Activated B cell treated with CpG ODN at 0.5 μM for 24 hours (primary cell): ENCODE measurements around the gene MLEC. TPM values are rescaled to one million over a fixed set of nuclear protein-coding genes. Genes with fewer than 3 reads are reported as not detected.

ENCODE experiments used
- ATAC-seq: fragments of 200-7000 bp; cut with Tn5 transposase; one replicate; pipeline ENCODE4 v1.10.0; 2021; ENCODE audit warnings: low read depth, mild to moderate bottlenecking, moderate library complexity
- CTCF ChIA-PET: fragments of 350-600 bp; sonication (Branson Sonifier 250); formaldehyde crosslinking; loops from one replicate; lab custom pipeline; 2021; ENCODE audit warnings: antibody characterized with exemption; lab: Charles Lee
- POLR2A ChIA-PET: fragments of 350-600 bp; sonication (Branson Sonifier 250); formaldehyde crosslinking; loops from one replicate; lab custom pipeline; 2021; ENCODE audit warnings: antibody characterized with exemption; lab: Charles Lee
- DNase-seq: peaks from one replicate; pipeline ENCODE4 v3.0.0; 2022
- H3K27ac Mint-ChIP-seq: one replicate; pipeline ENCODE4 v1.8.0; 2020; ENCODE audit warnings: mixed read lengths
- H3K27me3 Mint-ChIP-seq: one replicate; pipeline ENCODE4 v1.8.0; 2021; ENCODE audit warnings: mixed read lengths
- H3K36me3 Mint-ChIP-seq: one replicate; pipeline ENCODE4 v1.8.0; 2021; ENCODE audit warnings: low read depth, mixed read lengths
- H3K4me1 Mint-ChIP-seq: one replicate; pipeline ENCODE4 v1.8.0; 2021; ENCODE audit warnings: mixed read lengths
- H3K4me3 Mint-ChIP-seq: one replicate; pipeline ENCODE4 v1.8.0; 2020; ENCODE audit warnings: mild to moderate bottlenecking, mixed read lengths
- H3K9me3 Mint-ChIP-seq: one replicate; pipeline ENCODE4 v1.8.0; 2020; ENCODE audit warnings: mixed read lengths
- intact Hi-C: fragments of 100-400 bp; cut with micrococcal nuclease; formaldehyde crosslinking; loops from one replicate; pipeline ENCODE4 v1.15.1; 2024
- total RNA-seq: library from RNA; stranded (reverse); gene quantifications from 2 replicates; pipeline ENCODE4 v1.2.3, GENCODE V29; 2022
- TF ChIP-seq, protein P1 (sequence below): fragments of 200-600 bp; IDR thresholded peaks from one replicate; pipeline ENCODE4 v1.8.0; 2022; ENCODE audit warnings: antibody characterized with exemption, mild to moderate bottlenecking

MLEC gene
- total RNA-seq, 1 donor from 2014 or later: 69.6 TPM

DNA sequence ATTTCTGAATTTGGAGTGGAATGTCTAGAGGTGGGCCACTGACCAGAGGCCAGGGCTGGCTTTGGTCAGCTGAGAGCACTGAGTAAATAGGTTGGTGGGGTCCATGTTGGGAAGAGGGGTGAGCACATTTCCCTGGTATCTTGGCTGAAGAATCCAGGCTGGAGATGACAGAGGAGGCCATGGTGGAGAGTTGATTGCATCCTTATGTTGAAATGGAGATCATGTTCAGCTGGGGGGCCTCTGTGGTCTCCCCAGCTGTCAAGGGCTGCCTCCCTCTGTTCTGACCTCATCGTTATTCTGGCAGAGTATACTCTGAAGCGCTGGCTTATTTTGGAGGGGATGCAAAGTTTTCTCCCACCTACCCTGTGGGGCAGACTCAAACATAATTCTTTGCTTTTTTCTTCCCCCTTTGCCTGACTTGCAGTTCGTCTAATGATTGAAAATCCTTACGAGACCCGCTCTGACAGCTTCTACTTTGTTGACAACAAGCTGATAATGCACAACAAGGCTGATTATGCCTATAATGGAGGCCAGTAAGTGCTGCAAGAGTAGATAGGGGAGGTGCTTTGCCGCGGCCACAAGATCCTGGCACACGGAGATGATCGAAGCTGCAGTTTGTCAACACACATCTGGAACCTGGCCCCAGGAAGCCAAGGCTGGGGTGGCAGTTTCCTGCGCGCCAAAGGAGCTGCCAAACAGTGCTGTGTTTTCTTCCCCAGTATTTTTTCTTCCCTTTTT is 32.7 kb downstream of the MLEC start:
- peaks cover 74% of the 10 kb centered on the region for H3K36me3 Mint-ChIP-seq
- no peak overlapping the region for H3K27ac Mint-ChIP-seq
- CTCF ChIA-PET: interaction anchor here (1.2 to 2.1 kb wide), 2 partner anchors 70 to 73 kb away, joined by 3 to 6 read pairs; no protein-coding TSS in a partner anchor
- intact Hi-C loops: loop anchor here (10.0 kb wide), 1 partner anchor 285 kb away; the partner anchor contains the start of gene COX6A1
- TF ChIP-seq, protein P1, sequence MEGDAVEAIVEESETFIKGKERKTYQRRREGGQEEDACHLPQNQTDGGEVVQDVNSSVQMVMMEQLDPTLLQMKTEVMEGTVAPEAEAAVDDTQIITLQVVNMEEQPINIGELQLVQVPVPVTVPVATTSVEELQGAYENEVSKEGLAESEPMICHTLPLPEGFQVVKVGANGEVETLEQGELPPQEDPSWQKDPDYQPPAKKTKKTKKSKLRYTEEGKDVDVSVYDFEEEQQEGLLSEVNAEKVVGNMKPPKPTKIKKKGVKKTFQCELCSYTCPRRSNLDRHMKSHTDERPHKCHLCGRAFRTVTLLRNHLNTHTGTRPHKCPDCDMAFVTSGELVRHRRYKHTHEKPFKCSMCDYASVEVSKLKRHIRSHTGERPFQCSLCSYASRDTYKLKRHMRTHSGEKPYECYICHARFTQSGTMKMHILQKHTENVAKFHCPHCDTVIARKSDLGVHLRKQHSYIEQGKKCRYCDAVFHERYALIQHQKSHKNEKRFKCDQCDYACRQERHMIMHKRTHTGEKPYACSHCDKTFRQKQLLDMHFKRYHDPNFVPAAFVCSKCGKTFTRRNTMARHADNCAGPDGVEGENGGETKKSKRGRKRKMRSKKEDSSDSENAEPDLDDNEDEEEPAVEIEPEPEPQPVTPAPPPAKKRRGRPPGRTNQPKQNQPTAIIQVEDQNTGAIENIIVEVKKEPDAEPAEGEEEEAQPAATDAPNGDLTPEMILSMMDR: no peak
- H3K4me3 Mint-ChIP-seq: no peak overlapping the region
- peaks cover 17% of the 10 kb centered on the region for H3K4me1 Mint-ChIP-seq
- POLR2A ChIA-PET: interaction anchor here (0.6 kb wide), 2 partner anchors 223 to 437 kb away, joined by 4 to 5 read pairs; no protein-coding TSS in a partner anchor
- no peaks in the 10 kb centered on the region for H3K9me3 Mint-ChIP-seq
- no peaks in the 10 kb centered on the region for H3K27me3 Mint-ChIP-seq
- no peak for DNase-seq
- ATAC-seq: no peak

DNA sequence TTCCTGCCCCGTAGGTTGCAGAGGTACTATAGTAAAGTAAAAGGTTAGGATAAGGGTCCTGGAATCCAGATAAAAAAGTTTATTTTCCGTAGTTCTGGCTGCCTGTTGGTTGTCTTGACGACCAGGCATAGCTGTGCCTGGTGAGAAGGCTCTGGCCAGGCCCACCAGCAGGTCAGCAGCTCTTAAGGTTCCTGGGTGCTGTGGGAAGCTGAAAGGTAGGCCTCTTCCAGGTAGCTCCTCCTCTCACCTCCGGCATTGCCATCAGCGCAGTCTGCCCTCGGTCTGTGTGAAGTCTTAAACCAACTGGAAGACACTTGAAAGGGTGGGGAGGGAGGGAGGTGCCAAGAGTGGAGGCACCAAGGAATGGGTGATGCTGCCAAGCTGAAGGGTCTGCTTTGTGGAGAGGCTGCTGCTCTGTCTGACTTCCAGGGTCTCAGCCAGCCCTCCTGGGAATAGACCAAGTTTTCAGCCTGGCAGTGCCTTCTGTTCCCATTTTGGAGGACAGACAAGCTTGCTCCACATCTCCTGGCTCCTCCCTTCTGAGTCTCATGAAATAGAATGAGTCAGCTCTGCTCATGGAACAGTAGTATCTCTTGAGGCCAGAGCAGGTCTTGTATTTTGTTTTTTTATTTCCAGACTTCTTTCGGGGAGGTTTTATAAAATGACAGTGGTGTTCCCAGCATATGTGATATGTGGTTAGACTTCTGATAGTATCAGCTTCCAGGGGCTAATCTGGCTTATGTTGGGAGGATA is 33.5 kb downstream of the MLEC start:
- POLR2A ChIA-PET: interaction anchor here (0.6 kb wide), 2 partner anchors 224 to 436 kb away, joined by 4 to 5 read pairs; no protein-coding TSS in a partner anchor
- H3K36me3 Mint-ChIP-seq: peaks cover 69% of the 10 kb centered on the region

DNA sequence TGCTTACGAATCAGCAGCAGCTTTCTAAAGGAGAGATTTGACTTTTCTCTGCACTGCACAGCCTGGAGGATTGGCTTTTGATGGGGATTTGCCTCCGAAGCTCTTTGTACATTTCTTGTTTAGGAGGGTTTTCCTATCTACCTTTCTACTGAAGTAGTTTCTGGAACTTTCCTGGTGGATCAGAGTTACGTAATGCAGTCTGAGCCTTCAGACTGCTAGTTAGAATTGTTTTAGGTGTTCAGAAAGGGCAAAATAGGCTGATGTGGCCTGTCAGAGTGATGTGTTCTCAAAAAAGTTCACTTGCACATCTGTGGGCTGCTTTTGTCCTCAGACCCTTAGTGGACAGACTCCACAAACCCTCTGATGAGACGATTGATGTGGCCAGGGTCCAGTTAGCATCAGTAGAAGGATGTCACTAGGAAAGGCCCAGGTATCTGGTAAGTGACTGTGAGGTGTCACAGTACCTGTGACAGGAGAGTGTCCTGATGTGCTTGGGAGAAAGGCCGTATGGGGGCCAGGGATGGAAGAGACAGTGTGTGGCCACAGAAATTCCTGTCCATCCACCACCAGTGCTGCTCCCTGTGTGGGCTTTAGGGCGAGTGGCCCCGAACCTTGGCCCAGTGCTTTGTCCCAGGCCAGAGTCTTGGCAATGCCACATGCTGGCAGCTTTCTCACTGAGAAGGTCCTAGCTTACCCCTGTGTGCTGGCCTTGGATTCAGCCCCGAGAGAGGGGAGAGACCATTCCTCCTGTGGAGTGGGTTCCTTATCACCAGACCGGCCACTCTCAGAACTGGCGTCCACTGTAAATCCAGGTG is 34.2 kb downstream of the MLEC start:
- TF ChIP-seq, protein P1: no peak
- Mint-ChIP-seq H3K9me3 (no peaks in the 10 kb centered on the region), H3K36me3 (peaks cover 65% of the 10 kb centered on the region), H3K4me3 (no peak overlapping the region), H3K27me3 (no peaks in the 10 kb centered on the region), H3K27ac (no peak overlapping the region), H3K4me1 (peaks cover 28% of the 10 kb centered on the region)
- intact Hi-C loops: no loop called here
- DNase-seq (no peak), ATAC-seq (no peak)
- ChIA-PET POLR2A (no interaction called here), CTCF (interaction anchor here (1.2 to 2.1 kb wide), 3 partner anchors 74 to 138 kb away, joined by 4 to 6 read pairs (median 5); no protein-coding TSS in a partner anchor)

More for the DNA sequence above, 33.5 kb downstream of the MLEC start:
- Mint-ChIP-seq H3K27ac (no peak overlapping the region), H3K4me3 (no peak overlapping the region), H3K9me3 (no peaks in the 10 kb centered on the region), H3K27me3 (no peaks in the 10 kb centered on the region), H3K4me1 (peaks cover 25% of the 10 kb centered on the region)
- ATAC-seq: no peak
- CTCF ChIA-PET: interaction anchor here (1.2 to 2.1 kb wide), 2 partner anchors 71 to 74 kb away, joined by 3 to 6 read pairs; no protein-coding TSS in a partner anchor
- DNase-seq: no peak
- intact Hi-C loops: no loop called here
- TF ChIP-seq, protein P1: no peak

DNA sequence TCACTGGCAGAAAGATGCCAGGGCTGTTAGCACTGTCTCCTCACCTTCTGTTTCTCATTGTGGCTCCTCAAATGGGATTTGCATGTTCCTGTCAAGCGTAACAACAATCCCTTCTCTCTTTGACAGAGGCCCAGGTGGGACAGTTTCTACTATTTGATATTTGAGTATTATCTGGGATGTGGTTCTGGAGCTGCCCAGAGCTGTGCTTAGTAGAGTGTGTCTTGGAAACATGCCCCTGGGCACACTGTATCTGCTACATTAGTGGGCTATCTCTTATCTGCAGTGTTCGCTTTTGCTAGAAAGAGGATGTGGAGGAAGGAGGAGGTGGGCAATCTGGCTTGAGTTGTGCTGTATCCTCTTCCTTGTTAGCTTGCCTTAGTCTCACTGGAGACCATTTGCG is 34.9 kb downstream of the MLEC start:
- H3K9me3 Mint-ChIP-seq: no peaks in the 10 kb centered on the region
- ATAC-seq (no peak), DNase-seq (no peak)
- no peak overlapping the region for H3K27ac Mint-ChIP-seq
- ChIA-PET POLR2A (interaction anchor here (0.5 to 0.6 kb wide), 2 partner anchors 108 to 225 kb away, joined by 5 to 8 read pairs; no protein-coding TSS in a partner anchor), CTCF (interaction anchor here (0.7 to 1.5 kb wide), 3 partner anchors 43 to 139 kb away, joined by 3 to 5 read pairs (median 4); no protein-coding TSS in a partner anchor)
- no peaks in the 10 kb centered on the region for H3K27me3 Mint-ChIP-seq
- intact Hi-C loops: no loop called here
- H3K4me1 Mint-ChIP-seq: peaks cover 30% of the 10 kb centered on the region
- TF ChIP-seq, protein P1: no peak
- H3K4me3 Mint-ChIP-seq: no peak overlapping the region
- H3K36me3 Mint-ChIP-seq: peaks cover 58% of the 10 kb centered on the region
